Measurements from ENCODE around the gene E2F8.
A peak's percentile ranks its signal among the peaks of the same experiment; 100 is the strongest.

The E2F8 gene

DNA sequence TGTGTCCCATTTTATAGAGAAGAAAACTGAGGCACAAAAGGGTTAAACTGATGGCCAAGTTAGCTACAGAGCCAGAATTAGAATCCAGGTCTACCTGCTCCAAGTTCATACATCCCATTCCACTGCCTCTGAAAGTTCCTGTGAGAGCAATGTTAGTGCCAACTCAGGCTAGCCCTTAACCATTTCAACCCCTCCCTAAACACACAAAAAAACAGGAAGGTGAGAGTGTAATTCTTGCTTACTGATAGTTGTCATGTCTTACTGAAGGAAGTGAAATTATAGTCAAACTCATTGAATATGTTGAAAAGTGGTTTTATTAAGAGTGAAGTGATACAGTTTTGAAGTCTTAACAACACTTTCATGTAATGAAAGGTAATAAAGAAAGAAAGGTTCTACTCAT is 2.9 kb upstream of the E2F8 start:
- H3K4me3 ChIP-seq: no peak overlapping the region
- no peaks in the 10 kb centered on the region for H3K27me3 ChIP-seq (ENCODE audit: low read depth)
- H3K4me1 ChIP-seq: peaks cover 8% of the 10 kb centered on the region
- H3K9me3 ChIP-seq: no peaks in the 10 kb centered on the region
- H3K36me3 ChIP-seq (replicated peaks): 0 out of 2 replicates have a peak, but pooled peaks cover 3% of the 10 kb centered on the region
- no peak for DNase-seq (ENCODE audit: low spot score in 2 of 2)
- in situ Hi-C loops (cut with MboI; ENCODE audit: low sequenced_read_pairs): no loop called here

- no peaks in the 10 kb centered on the region for H3K27me3 ChIP-seq (ENCODE audit: low read depth)
- DNase-seq (ENCODE audit: low spot score in 2 of 2): no peak
- in situ Hi-C loops (cut with MboI; ENCODE audit: low sequenced_read_pairs): no loop called here
- no peak overlapping the region for H3K4me3 ChIP-seq
- no peaks in the 10 kb centered on the region for H3K9me3 ChIP-seq
- 0 out of 2 replicates have a peak, but pooled peaks cover 4% of the 10 kb centered on the region for H3K36me3 ChIP-seq (replicated peaks)
- H3K4me1 ChIP-seq: peaks cover 13% of the 10 kb centered on the region
Observed at GRCh38 chr11:19243143-19243542, 2.4 kb upstream of the E2F8 start.

DNA sequence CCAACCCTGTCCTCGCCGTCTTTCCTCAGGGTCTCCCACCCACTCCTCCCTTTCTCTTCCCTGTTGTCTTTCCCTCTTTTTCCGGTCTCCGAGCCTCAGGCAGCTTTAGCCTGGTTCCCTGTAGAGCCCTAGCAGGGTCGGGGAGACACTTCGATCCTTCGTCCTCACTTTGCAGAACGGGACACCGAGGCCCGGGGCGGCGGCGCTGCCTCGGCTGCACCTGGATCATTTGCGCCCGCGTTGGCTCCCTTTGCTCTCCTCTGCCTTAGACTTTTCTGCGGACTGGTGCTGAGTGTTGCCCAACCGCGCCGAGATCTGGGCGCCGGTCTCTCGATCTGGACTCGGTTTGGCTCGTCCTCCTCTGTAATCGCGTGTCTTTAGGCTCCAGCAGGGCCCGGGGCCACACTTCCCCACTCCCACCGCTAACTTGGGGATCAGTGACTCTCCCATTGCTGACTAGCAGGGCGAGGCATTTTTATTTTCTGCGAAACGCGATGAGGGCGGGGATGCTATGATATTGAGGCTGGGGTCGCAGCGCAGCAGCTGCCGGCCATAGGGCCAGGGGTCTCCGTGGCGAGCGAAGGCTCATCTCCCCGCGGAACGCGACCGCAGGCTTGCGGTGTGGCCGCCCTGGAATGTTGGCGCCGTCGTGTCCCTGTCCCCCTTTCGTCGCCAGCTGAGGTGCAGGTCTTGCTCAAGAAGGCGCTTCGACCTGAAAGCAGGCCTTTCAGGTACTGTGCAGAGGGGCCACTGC is 1.6 kb upstream of the E2F8 start:
- in situ Hi-C loops (cut with MboI; ENCODE audit: low sequenced_read_pairs): no loop called here
- Histone ChIP-seq H3K4me3 (peak overlapping the region; percentile 75), H3K36me3 (replicated peaks) (peaks cover 7% of the 10 kb centered on the region), H3K4me1 (peaks cover 19% of the 10 kb centered on the region), H3K9me3 (no peaks in the 10 kb centered on the region), H3K27me3 (ENCODE audit: low read depth) (no peaks in the 10 kb centered on the region)
- DNase-seq (ENCODE audit: low spot score in 2 of 2): no peak

DNA sequence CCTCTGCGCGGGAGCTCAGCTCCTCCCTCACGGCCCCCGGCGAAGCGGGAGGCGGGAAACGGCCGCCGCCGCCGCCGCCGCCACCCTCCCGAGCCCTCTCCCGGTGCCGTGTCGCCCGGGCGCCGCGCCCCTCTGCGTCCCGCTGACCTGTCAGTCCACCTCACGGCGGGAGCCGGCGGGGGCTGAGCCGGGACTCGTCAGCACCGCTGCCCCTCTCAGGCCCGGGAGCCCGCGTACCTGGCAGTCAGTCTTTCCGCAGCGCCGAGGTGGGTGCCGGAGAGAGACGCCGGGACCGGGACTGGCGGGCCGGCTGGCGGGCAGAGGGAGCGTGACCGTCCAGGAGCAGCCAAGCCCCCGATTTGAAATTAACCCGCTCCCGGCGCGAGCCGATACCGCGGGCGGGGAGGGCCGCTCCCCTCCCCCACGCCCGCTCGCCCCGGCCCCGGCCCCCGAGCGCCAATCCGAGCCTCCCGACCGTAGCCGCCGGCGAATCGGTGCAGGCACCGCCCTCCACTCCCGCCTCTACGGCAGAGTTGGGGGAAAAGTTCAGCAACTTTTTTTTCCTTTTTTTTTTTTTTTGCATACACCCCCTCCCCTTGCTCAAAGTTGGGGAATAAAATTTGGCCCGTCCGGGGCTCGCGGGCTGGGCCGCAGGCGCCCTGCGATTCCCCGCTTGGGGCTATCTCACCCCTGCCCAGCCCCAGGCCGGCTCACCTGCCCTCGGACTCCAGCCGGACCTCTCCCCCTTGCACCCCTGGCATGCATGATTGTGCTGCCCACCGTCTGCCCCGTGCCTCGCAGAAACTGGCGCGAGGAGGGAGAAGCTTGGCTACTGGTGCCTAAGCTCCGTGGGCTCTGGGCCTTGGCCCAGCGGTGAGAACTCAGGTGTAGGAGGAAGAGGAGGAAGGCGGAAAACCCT is 774 bp upstream of the E2F8 start:
- H3K4me1 ChIP-seq: peaks cover 23% of the 10 kb centered on the region
- H3K9me3 ChIP-seq: no peaks in the 10 kb centered on the region
- H3K4me3 ChIP-seq: peak overlapping the region; percentile 75
- in situ Hi-C loops (cut with MboI; ENCODE audit: low sequenced_read_pairs): no loop called here
- peak; percentile 52 to 80 for DNase-seq (ENCODE audit: low spot score in 2 of 2)
- H3K27me3 ChIP-seq (ENCODE audit: low read depth): no peaks in the 10 kb centered on the region
- peaks cover 16% of the 10 kb centered on the region for H3K36me3 ChIP-seq (replicated peaks)

DNA sequence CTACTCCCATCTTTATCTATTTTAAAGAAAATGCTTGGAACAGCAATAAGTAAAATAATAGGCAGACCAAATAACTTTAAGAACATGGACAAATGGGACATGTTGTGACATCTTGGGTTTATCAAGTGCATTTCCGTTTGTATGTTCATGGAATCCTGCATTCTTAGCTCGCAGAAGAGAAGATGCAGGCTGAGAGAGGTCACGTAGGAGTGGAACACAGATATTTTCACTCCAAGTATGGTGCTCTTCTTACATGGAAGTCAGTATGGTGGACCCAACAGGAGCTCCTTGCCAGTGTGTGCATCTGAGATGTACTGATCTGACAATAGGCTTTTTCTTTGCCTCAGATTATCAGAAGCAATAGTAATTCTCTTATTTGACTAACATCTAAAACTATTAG is 1.7 kb downstream of the E2F8 start:
- no peak for DNase-seq (ENCODE audit: low spot score in 2 of 2)
- H3K36me3 ChIP-seq (replicated peaks): peaks cover 38% of the 10 kb centered on the region

GRCh38 chr11:19237813-19238212 is 2.9 kb downstream of the E2F8 start:
- H3K9me3 ChIP-seq: no peaks in the 10 kb centered on the region
- no peak overlapping the region; the same call in 1 of the 2 replicates for H3K4me3 ChIP-seq
- H3K36me3 ChIP-seq (replicated peaks): peaks cover 46% of the 10 kb centered on the region
- no peaks in the 10 kb centered on the region for H3K27me3 ChIP-seq (ENCODE audit: low read depth)
- in situ Hi-C loops (cut with MboI; ENCODE audit: low sequenced_read_pairs): no loop called here
- peak; percentile 56 to 79 for DNase-seq (ENCODE audit: low spot score in 2 of 2)
- H3K4me1 ChIP-seq: peaks cover 23% of the 10 kb centered on the region

More for the DNA sequence above, 1.7 kb downstream of the E2F8 start:
- no peaks in the 10 kb centered on the region for H3K27me3 ChIP-seq (ENCODE audit: low read depth)
- in situ Hi-C loops (cut with MboI; ENCODE audit: low sequenced_read_pairs): no loop called here
- no peaks in the 10 kb centered on the region for H3K9me3 ChIP-seq
- H3K4me1 ChIP-seq: peaks cover 23% of the 10 kb centered on the region
- H3K4me3 ChIP-seq: peak overlapping the region; percentile 75

- DNase-seq (ENCODE audit: low spot score in 2 of 2): no peak
- no peaks in the 10 kb centered on the region for H3K9me3 ChIP-seq
- H3K36me3 ChIP-seq (replicated peaks): peaks cover 49% of the 10 kb centered on the region
- no peak overlapping the region for H3K4me3 ChIP-seq
- no peaks in the 10 kb centered on the region for H3K27me3 ChIP-seq (ENCODE audit: low read depth)
- H3K4me1 ChIP-seq: peaks cover 23% of the 10 kb centered on the region
- in situ Hi-C loops (cut with MboI; ENCODE audit: low sequenced_read_pairs): no loop called here
Observed at GRCh38 chr11:19237381-19237780, 3.4 kb downstream of the E2F8 start.

- no peaks in the 10 kb centered on the region for H3K9me3 ChIP-seq
- peaks cover 22% of the 10 kb centered on the region for H3K4me1 ChIP-seq
- H3K27me3 ChIP-seq (ENCODE audit: low read depth): no peaks in the 10 kb centered on the region
- H3K36me3 ChIP-seq (replicated peaks): peaks cover 77% of the 10 kb centered on the region
- no peak overlapping the region for H3K4me3 ChIP-seq
- in situ Hi-C loops (cut with MboI; ENCODE audit: low sequenced_read_pairs): no loop called here
- no peak for DNase-seq (ENCODE audit: low spot score in 2 of 2)
Observed at GRCh38 chr11:19234231-19234817, 6.4 kb downstream of the E2F8 start.

- in situ Hi-C loops (cut with MboI; ENCODE audit: low sequenced_read_pairs): no loop called here
- H3K4me3 ChIP-seq: no peak overlapping the region
Observed at GRCh38 chr11:19232910-19233503, 7.7 kb downstream of the E2F8 start.

DNA sequence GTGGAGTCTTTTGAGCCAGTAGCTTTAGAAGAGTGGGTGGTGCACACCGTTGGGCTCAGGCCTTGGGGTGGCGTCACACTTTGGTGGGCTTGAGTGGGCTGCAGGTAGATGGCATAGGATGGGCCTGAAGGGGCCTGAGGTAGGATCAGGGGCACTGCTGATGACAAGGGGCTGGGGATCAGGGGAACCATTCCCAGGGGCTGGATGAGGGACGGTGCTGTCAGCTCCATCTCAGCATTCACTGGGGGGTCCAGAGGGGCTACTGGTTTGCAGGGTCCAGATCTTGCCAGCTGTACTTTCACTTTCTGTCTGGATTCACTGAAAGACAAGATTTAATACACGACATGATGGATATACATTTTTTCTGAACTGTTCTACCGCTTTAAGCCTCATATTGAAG is 11.1 kb downstream of the E2F8 start:
- Histone ChIP-seq H3K4me1 (no peaks in the 10 kb centered on the region), H3K9me3 (no peaks in the 10 kb centered on the region), H3K4me3 (no peak overlapping the region), H3K27me3 (ENCODE audit: low read depth) (no peaks in the 10 kb centered on the region), H3K36me3 (replicated peaks) (peaks cover 88% of the 10 kb centered on the region)
- no peak for DNase-seq (ENCODE audit: low spot score in 2 of 2)
- in situ Hi-C loops (cut with MboI; ENCODE audit: low sequenced_read_pairs): no loop called here

More at GRCh38 chr11:19232910-19233503, 7.7 kb downstream of the E2F8 start:
- no peak for DNase-seq (ENCODE audit: low spot score in 2 of 2)
- H3K4me1 ChIP-seq: peaks cover 9% of the 10 kb centered on the region
- peaks cover 87% of the 10 kb centered on the region for H3K36me3 ChIP-seq (replicated peaks)
- H3K27me3 ChIP-seq (ENCODE audit: low read depth): no peaks in the 10 kb centered on the region
- H3K9me3 ChIP-seq: no peaks in the 10 kb centered on the region

DNA sequence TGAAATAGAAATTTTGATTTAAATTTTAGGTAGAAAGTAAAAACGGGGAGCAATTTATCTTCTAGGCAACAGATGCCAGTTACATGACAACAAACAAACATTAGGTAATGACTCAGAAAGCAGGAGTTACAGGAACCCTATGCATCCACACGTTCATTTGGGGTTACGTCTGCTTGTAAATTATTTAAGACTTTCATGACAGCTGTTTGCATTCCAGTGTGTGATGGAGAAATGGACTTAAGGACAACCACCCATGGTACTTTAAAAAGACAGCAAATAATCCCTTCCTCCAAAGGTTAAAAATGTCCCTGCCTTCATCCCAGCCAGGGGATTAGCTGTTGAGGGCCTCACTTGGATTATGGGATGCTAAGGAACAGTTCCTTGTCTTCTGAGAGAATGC is 11.8 kb downstream of the E2F8 start:
- DNase-seq (ENCODE audit: low spot score in 2 of 2): no peak
- Histone ChIP-seq H3K4me1 (no peaks in the 10 kb centered on the region), H3K4me3 (no peak overlapping the region), H3K27me3 (ENCODE audit: low read depth) (no peaks in the 10 kb centered on the region), H3K9me3 (no peaks in the 10 kb centered on the region), H3K36me3 (replicated peaks) (peaks cover 89% of the 10 kb centered on the region)
- in situ Hi-C loops (cut with MboI; ENCODE audit: low sequenced_read_pairs): no loop called here

- Histone ChIP-seq H3K4me3 (no peak overlapping the region), H3K9me3 (no peaks in the 10 kb centered on the region), H3K27me3 (ENCODE audit: low read depth) (no peaks in the 10 kb centered on the region), H3K36me3 (replicated peaks) (peaks cover 91% of the 10 kb centered on the region), H3K4me1 (no peaks in the 10 kb centered on the region)
- no peak for DNase-seq (ENCODE audit: low spot score in 2 of 2)
- in situ Hi-C loops (cut with MboI; ENCODE audit: low sequenced_read_pairs): no loop called here
Observed at GRCh38 chr11:19226378-19227195, 14.2 kb downstream of the E2F8 start.

DNA sequence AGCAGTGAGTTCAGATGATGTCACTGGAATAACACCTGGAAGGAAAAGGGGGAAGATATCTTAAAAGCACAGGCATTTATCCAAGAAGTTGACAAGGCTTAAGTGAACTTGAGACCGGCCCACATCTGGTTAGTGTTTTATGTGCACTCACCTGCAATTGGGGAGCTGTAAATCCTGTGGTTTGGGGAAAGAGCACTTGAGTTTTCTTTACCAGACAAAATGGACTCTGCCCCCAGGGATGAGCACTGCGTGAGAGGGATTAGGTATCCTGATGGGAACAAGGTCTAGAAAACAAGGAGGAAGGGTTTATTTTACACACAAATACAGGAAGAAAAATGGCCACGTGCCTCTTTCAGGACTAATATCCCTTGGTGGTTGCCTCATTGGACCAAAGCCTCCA is 15.2 kb downstream of the E2F8 start:
- no peak overlapping the region for H3K4me3 ChIP-seq
- H3K4me1 ChIP-seq: no peaks in the 10 kb centered on the region
- in situ Hi-C loops (cut with MboI; ENCODE audit: low sequenced_read_pairs): no loop called here
- no peaks in the 10 kb centered on the region for H3K27me3 ChIP-seq (ENCODE audit: low read depth)
- no peaks in the 10 kb centered on the region for H3K9me3 ChIP-seq
- DNase-seq (ENCODE audit: low spot score in 2 of 2): no peak
- H3K36me3 ChIP-seq (replicated peaks): peaks cover 81% of the 10 kb centered on the region

All from HAP-1 (cell line).